Measurements from ENCODE around the gene COG7. TPM values are rescaled to one million over a fixed set of nuclear protein-coding genes. Genes with fewer than 3 reads are reported as not detected.

Gene COG7
- total and polyA plus RNA-seq, 2 of the 13 experiments (the other 11 are each of a cell fraction or from before 2014, with no cell fraction given), result 12.6 to 54.5 TPM

GRCh38 chr16:23368469-23368868, 84.5 kb downstream of the COG7 start (continued):
- TF ChIP-seq ZBTB40 (IDR thresholded peaks at IDR 0.05) (no peak), ZBTB40 (CRISPR knock-in tag; IDR thresholded peaks at IDR 0.05) (no peak), IRF1 (CRISPR knock-in tag; IDR thresholded peaks at IDR 0.05; ENCODE audit: low read depth) (no peak), SATB2 (CRISPR knock-in tag; IDR thresholded peaks at IDR 0.05) (no peak), GPBP1L1 (CRISPR knock-in tag; IDR thresholded peaks at IDR 0.05) (no peak)

Measured in HepG2 (cell line).